ENCODE results near the gene C2orf49. TPM values are rescaled to one million over a fixed set of nuclear protein-coding genes. Genes with fewer than 3 reads are reported as not detected.
A peak's percentile ranks its signal among the peaks of the same experiment; 100 is the strongest.

Gene C2orf49
- total RNA-seq (19.5 TPM), polyA plus RNA-seq (10 to 100 TPM; 11.0 to 13.4 (median 11.4) TPM)

GRCh38 chr2:105337122-105338019 is at the start of gene C2orf49:
TSS of gene C2orf49 (plus strand) at chr2:105337540. CDS start at chr2:105337588, 48 bp downstream.
- H3K27me3 Mint-ChIP-seq = no peaks in the 10 kb centered on the region
- H3K9me3 Mint-ChIP-seq = no peaks in the 10 kb centered on the region
- ATAC-seq (ENCODE audit: low read depth in 2 of 2) (peak; percentile 89 to 90), DNase-seq (peak; percentile 85 to 93 (median 92))
- Histone ChIP-seq H3K9me3 (ENCODE audit: control insufficient read depth in 2 of 2, low read length in 2 of 2) (no peaks in the 10 kb centered on the region), H3K27ac (ENCODE audit: insufficient read depth, low read length, poor library complexity, severe bottlenecking) (peak within 1 kb of the TSS; percentile 96), H3K36me3 (ENCODE audit: control insufficient read depth, insufficient read depth, low read length) (peaks cover 22% of the 10 kb centered on the region), H3K27me3 (ENCODE audit: control insufficient read depth, insufficient read depth, low read length) (no peaks in the 10 kb centered on the region), H3K4me3 (ENCODE audit: low read depth, low read length) (peak within 1 kb of the TSS; percentile 96), H3K4me1 (ENCODE audit: control insufficient read depth, insufficient read depth, low read length, poor library complexity, severe bottlenecking) (peaks cover 28% of the 10 kb centered on the region)
- H3K4me1 Mint-ChIP-seq = peaks cover 29 to 43% (median 38%) of the 10 kb centered on the region in 4 donors
- peaks cover 18% of the 10 kb centered on the region for H3K36me3 Mint-ChIP-seq
- H3K27ac Mint-ChIP-seq = peak within 1 kb of the TSS; percentile 99 to 100 (median 100)
- H3K4me3 Mint-ChIP-seq = peak within 1 kb of the TSS; percentile 98 to 100 (median 100)

- Histone ChIP-seq H3K9me3 (ENCODE audit: control insufficient read depth in 2 of 2, low read length in 2 of 2) (no peaks in the 10 kb centered on the region), H3K4me3 (ENCODE audit: low read depth, low read length) (no peak overlapping the region), H3K27ac (ENCODE audit: insufficient read depth, low read length, poor library complexity, severe bottlenecking) (no peak overlapping the region), H3K4me1 (ENCODE audit: control insufficient read depth, insufficient read depth, low read length, poor library complexity, severe bottlenecking) (no peaks in the 10 kb centered on the region), H3K27me3 (ENCODE audit: control insufficient read depth, insufficient read depth, low read length) (no peaks in the 10 kb centered on the region), H3K36me3 (ENCODE audit: control insufficient read depth, insufficient read depth, low read length) (peaks cover 61% of the 10 kb centered on the region)
- ATAC-seq (ENCODE audit: low read depth in 2 of 2) = no peak
- Mint-ChIP-seq H3K27me3 (no peaks in the 10 kb centered on the region), H3K36me3 (peaks cover 57% of the 10 kb centered on the region), H3K9me3 (no peaks in the 10 kb centered on the region), H3K27ac (no peak overlapping the region), H3K4me3 (no peak overlapping the region), H3K4me1 (peaks cover 0 to 9% (median 0%) of the 10 kb centered on the region in 4 donors)
- DNase-seq = peak in 1 of 3 donors; percentile 65
These were observed 49.6 kb upstream of the C2orf49 start for GRCh38 chr2:105287692-105288091.

DNA sequence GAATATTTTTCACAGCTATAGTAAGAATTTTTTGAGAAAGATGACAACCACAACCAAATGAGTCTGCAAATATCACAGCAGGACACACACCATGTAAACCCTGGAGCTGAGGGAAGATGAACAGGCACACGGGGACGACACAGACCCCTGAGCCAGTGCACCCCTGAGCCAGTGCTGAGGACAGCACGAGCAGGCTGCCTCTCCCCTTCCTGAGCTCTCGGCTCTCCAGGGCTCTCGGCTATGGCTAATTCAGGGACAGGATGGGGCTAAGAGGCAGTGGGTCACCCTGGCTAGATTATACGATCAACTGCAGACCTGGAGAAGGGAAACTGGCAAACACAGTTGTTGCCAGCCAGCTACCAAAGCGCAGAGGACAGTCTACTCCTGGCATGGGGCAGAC is 49.2 kb upstream of the C2orf49 start:
- Mint-ChIP-seq H3K4me1 (peaks cover 0 to 9% (median 0%) of the 10 kb centered on the region in 4 donors), H3K9me3 (no peaks in the 10 kb centered on the region), H3K4me3 (no peak overlapping the region), H3K27ac (no peak overlapping the region), H3K27me3 (no peaks in the 10 kb centered on the region), H3K36me3 (peaks cover 59% of the 10 kb centered on the region)
- Histone ChIP-seq H3K27ac (ENCODE audit: insufficient read depth, low read length, poor library complexity, severe bottlenecking) (no peak overlapping the region), H3K4me3 (ENCODE audit: low read depth, low read length) (no peak overlapping the region), H3K36me3 (ENCODE audit: control insufficient read depth, insufficient read depth, low read length) (peaks cover 58% of the 10 kb centered on the region), H3K4me1 (ENCODE audit: control insufficient read depth, insufficient read depth, low read length, poor library complexity, severe bottlenecking) (no peaks in the 10 kb centered on the region), H3K9me3 (ENCODE audit: control insufficient read depth in 2 of 2, low read length in 2 of 2) (no peaks in the 10 kb centered on the region), H3K27me3 (ENCODE audit: control insufficient read depth, insufficient read depth, low read length) (no peaks in the 10 kb centered on the region)
- ATAC-seq (ENCODE audit: low read depth in 2 of 2) (no peak), DNase-seq (no peak)

DNA sequence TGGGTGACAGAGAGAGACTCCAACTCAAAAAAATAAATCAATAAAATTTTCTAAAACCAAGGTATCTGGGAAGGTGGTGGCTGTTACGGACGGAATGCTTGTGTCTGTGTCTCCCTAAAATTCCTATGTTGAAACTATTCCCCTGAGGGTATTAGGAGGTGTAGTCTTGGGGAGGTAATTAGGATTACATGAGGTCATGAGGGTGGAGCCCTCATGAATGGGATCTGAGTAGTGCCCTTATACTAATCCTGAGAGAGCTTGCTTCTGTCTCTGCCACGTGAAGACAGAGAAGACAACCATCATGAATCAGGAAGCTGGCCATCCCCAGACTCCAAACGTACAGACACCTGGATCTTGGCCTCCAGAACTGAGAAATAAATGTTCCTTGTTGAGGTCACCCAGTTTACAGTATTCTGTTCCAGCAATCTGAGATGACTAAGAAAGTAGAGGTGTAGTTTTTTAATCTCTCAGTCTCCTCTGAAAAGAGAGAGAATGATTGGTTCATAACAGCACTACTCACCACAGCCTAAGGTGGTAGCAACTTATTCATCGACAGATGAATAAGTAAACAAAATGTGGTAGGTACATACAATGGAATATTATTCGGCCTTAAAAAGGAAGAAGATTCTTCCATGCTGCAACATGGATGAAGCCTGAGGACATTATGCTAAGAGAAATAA is 46.2 kb upstream of the C2orf49 start:
- Histone ChIP-seq H3K27me3 (ENCODE audit: control insufficient read depth, insufficient read depth, low read length) (no peaks in the 10 kb centered on the region), H3K4me1 (ENCODE audit: control insufficient read depth, insufficient read depth, low read length, poor library complexity, severe bottlenecking) (no peaks in the 10 kb centered on the region), H3K9me3 (ENCODE audit: control insufficient read depth in 2 of 2, low read length in 2 of 2) (no peaks in the 10 kb centered on the region), H3K36me3 (ENCODE audit: control insufficient read depth, insufficient read depth, low read length) (peaks cover 54% of the 10 kb centered on the region), H3K27ac (ENCODE audit: insufficient read depth, low read length, poor library complexity, severe bottlenecking) (no peak overlapping the region), H3K4me3 (ENCODE audit: low read depth, low read length) (no peak overlapping the region)
- DNase-seq (no peak), ATAC-seq (ENCODE audit: low read depth in 2 of 2) (no peak)
- no peak overlapping the region for H3K4me3 Mint-ChIP-seq
- H3K4me1 Mint-ChIP-seq = peaks cover 0 to 7% (median 4%) of the 10 kb centered on the region in 4 donors
- H3K27ac Mint-ChIP-seq = peak overlapping the region in 1 of 3 donors; percentile 42
- H3K27me3 Mint-ChIP-seq = no peaks in the 10 kb centered on the region
- no peaks in the 10 kb centered on the region for H3K9me3 Mint-ChIP-seq
- peaks cover 62% of the 10 kb centered on the region for H3K36me3 Mint-ChIP-seq

DNA sequence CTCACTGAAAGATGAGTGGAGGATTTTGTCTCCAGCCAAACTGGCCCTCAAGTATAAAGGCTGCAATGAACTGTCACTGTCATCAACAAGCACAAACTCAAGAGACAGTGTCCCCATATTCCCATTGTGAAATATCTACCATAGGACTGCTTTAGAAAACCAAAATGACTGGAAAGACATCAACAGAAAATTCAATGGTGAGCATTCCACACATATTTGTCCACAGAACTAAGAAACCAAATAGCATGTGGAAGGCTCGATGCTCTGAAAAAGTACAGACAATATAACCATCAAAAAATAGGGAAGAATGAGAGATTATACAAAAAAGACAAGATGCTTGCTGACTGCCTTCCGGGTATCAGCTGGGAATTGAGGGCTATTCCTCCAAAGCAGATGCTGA is 45.4 kb upstream of the C2orf49 start:
- H3K4me1 ChIP-seq (ENCODE audit: control insufficient read depth, insufficient read depth, low read length, poor library complexity, severe bottlenecking) = no peaks in the 10 kb centered on the region
- ATAC-seq (ENCODE audit: low read depth in 2 of 2) = no peak
- Mint-ChIP-seq H3K27me3 (no peaks in the 10 kb centered on the region), H3K27ac (no peak overlapping the region), H3K4me1 (peaks cover under 1 to 7% (median 4%) of the 10 kb centered on the region in 4 donors), H3K36me3 (peaks cover 63% of the 10 kb centered on the region), H3K4me3 (no peak overlapping the region), H3K9me3 (no peaks in the 10 kb centered on the region)
- H3K4me3 ChIP-seq (ENCODE audit: low read depth, low read length) = no peak overlapping the region
- H3K27ac ChIP-seq (ENCODE audit: insufficient read depth, low read length, poor library complexity, severe bottlenecking) = no peak overlapping the region
- peaks cover 60% of the 10 kb centered on the region for H3K36me3 ChIP-seq (ENCODE audit: control insufficient read depth, insufficient read depth, low read length)
- H3K27me3 ChIP-seq (ENCODE audit: control insufficient read depth, insufficient read depth, low read length) = no peaks in the 10 kb centered on the region
- no peak for DNase-seq
- no peaks in the 10 kb centered on the region for H3K9me3 ChIP-seq (ENCODE audit: control insufficient read depth in 2 of 2, low read length in 2 of 2)

- no peaks in the 10 kb centered on the region for H3K4me1 ChIP-seq (ENCODE audit: control insufficient read depth, insufficient read depth, low read length, poor library complexity, severe bottlenecking)
- DNase-seq = no peak
- peak overlapping the region in 1 of 3 donors; percentile 23 for H3K27ac Mint-ChIP-seq
- no peak for ATAC-seq (ENCODE audit: low read depth in 2 of 2)
- H3K4me3 Mint-ChIP-seq = no peak overlapping the region
- H3K36me3 Mint-ChIP-seq = peaks cover 65% of the 10 kb centered on the region
- no peaks in the 10 kb centered on the region for H3K27me3 Mint-ChIP-seq
- peaks cover 4 to 7% (median 5%) of the 10 kb centered on the region in 4 donors for H3K4me1 Mint-ChIP-seq
- H3K27me3 ChIP-seq (ENCODE audit: control insufficient read depth, insufficient read depth, low read length) = no peaks in the 10 kb centered on the region
- no peaks in the 10 kb centered on the region for H3K9me3 Mint-ChIP-seq
- no peak overlapping the region for H3K27ac ChIP-seq (ENCODE audit: insufficient read depth, low read length, poor library complexity, severe bottlenecking)
- H3K36me3 ChIP-seq (ENCODE audit: control insufficient read depth, insufficient read depth, low read length) = peaks cover 71% of the 10 kb centered on the region
- no peaks in the 10 kb centered on the region for H3K9me3 ChIP-seq (ENCODE audit: control insufficient read depth in 2 of 2, low read length in 2 of 2)
- no peak overlapping the region for H3K4me3 ChIP-seq (ENCODE audit: low read depth, low read length)
These were observed 43.3 kb upstream of the C2orf49 start for GRCh38 chr2:105294046-105294445.

GRCh38 chr2:105294844-105295481 is 42.4 kb upstream of the C2orf49 start:
- Histone ChIP-seq H3K27ac (ENCODE audit: insufficient read depth, low read length, poor library complexity, severe bottlenecking) (no peak overlapping the region), H3K27me3 (ENCODE audit: control insufficient read depth, insufficient read depth, low read length) (no peaks in the 10 kb centered on the region), H3K36me3 (ENCODE audit: control insufficient read depth, insufficient read depth, low read length) (peaks cover 69% of the 10 kb centered on the region), H3K4me3 (ENCODE audit: low read depth, low read length) (no peak overlapping the region), H3K4me1 (ENCODE audit: control insufficient read depth, insufficient read depth, low read length, poor library complexity, severe bottlenecking) (no peaks in the 10 kb centered on the region), H3K9me3 (ENCODE audit: control insufficient read depth in 2 of 2, low read length in 2 of 2) (no peaks in the 10 kb centered on the region)
- Mint-ChIP-seq H3K27me3 (no peaks in the 10 kb centered on the region), H3K4me1 (peaks cover 5 to 10% (median 6%) of the 10 kb centered on the region in 4 donors), H3K27ac (peak overlapping the region in 1 of 3 donors; percentile 22), H3K9me3 (no peaks in the 10 kb centered on the region), H3K4me3 (no peak overlapping the region), H3K36me3 (peaks cover 59% of the 10 kb centered on the region)
- no peak for ATAC-seq (ENCODE audit: low read depth in 2 of 2)
- peak in 2 of 3 donors; percentile 6 to 61 for DNase-seq
